ENCODE measurements around the gene PTP4A1. TPM values are rescaled to one million over a fixed set of nuclear protein-coding genes. Genes with fewer than 3 reads are reported as not detected.
A peak's percentile ranks its signal among the peaks of the same experiment; 100 is the strongest.

Gene PTP4A1
- total and polyA plus RNA-seq, 2 of the 13 experiments (the other 11 are each of a cell fraction or from before 2014, with no cell fraction given): 141 to 376 TPM

GRCh38 chr6:63598049-63599036 is 26.1 kb downstream of the PTP4A1 start (continued):
- no peak; the same call in 1 of the 2 replicates for TF ChIP-seq NR2F6 (IDR thresholded peaks at IDR 0.05)
- peak; percentile 71 for TF ChIP-seq NR2F6 (CRISPR knock-in tag; IDR thresholded peaks at IDR 0.05)
- no peak for TF ChIP-seq ZNF10 (CRISPR knock-in tag; IDR thresholded peaks at IDR 0.05; ENCODE audit: borderline replicate concordance, low read depth)
- no peak; the same call in 1 of the 2 replicates for TF ChIP-seq ARID3A (IDR thresholded peaks at IDR 0.05; ENCODE audit: low read depth, low read length)
- TF ChIP-seq ZNF850 (CRISPR knock-in tag; conservative IDR thresholded peaks at IDR 0.05): no peak
- TF ChIP-seq ZUFSP (CRISPR knock-in tag; IDR thresholded peaks at IDR 0.05; ENCODE audit: borderline replicate concordance): no peak
- 0 out of 2 replicates have a peak, but pooled peaks have one; percentile 52 for TF ChIP-seq ZNF790 (CRISPR knock-in tag; IDR thresholded peaks at IDR 0.05; ENCODE audit: borderline replicate concordance)
- TF ChIP-seq ZBED4 (CRISPR knock-in tag; IDR thresholded peaks at IDR 0.05; ENCODE audit: borderline replicate concordance): no peak
- peak; percentile 65; the same call in 1 of the 2 replicates for TF ChIP-seq GATAD1 (CRISPR knock-in tag; IDR thresholded peaks at IDR 0.05)
- TF ChIP-seq ZNF597 (CRISPR knock-in tag; IDR thresholded peaks at IDR 0.05): peak; percentile 76; the same call in 1 of the 2 replicates
- TF ChIP-seq SRSF9 (IDR thresholded peaks at IDR 0.05; ENCODE audit: borderline replicate concordance, insufficient read depth, low read depth, low read length, poor library complexity, severe bottlenecking): no peak
- TF ChIP-seq TRIM22 (IDR thresholded peaks at IDR 0.05): no peak
- no peak for TF ChIP-seq PRDM15 (CRISPR knock-in tag; IDR thresholded peaks at IDR 0.05)
